Activated naive CD8-positive, alpha-beta T cell treated with anti-CD3 and anti-CD28 coated beads, Interleukin-2, amount 50 U/mL, for 24 hours (primary cell): ENCODE measurements around the gene TRHDE.

Source experiments
- ATAC-seq: fragments of 150-1000 bp; cut with Tn5 transposase; one replicate; pipeline ENCODE4 v1.10.0; 2021
- DNase-seq: peaks from one replicate; pipeline ENCODE4 v3.0.0; 2021
- H3K27ac Mint-ChIP-seq: one replicate; pipeline ENCODE4 v1.8.0; 2021; ENCODE audit warnings: mild to moderate bottlenecking, mixed read lengths
- H3K27me3 Mint-ChIP-seq: one replicate; pipeline ENCODE4 v1.8.0; 2021; ENCODE audit warnings: mixed read lengths
- H3K36me3 Mint-ChIP-seq: one replicate; pipeline ENCODE4 v1.8.0; 2021; ENCODE audit warnings: low read depth, mixed read lengths
- H3K4me1 Mint-ChIP-seq: one replicate; pipeline ENCODE4 v1.8.0; 2021; ENCODE audit warnings: mixed read lengths
- H3K4me3 Mint-ChIP-seq: one replicate; pipeline ENCODE4 v1.8.0; 2021; ENCODE audit warnings: mild to moderate bottlenecking, moderate library complexity, mixed read lengths
- H3K9me3 Mint-ChIP-seq: one replicate; pipeline ENCODE4 v1.8.0; 2021; ENCODE audit warnings: mixed read lengths

The TRHDE gene

GRCh38 chr12:72369423-72369959 is 97.3 kb downstream of the TRHDE start:
- H3K9me3 Mint-ChIP-seq, result no peaks in the 10 kb centered on the region
- no peaks in the 10 kb centered on the region for H3K4me1 Mint-ChIP-seq
- DNase-seq, result no peak
- no peak overlapping the region for H3K4me3 Mint-ChIP-seq
- no peak for ATAC-seq
- no peak overlapping the region for H3K27ac Mint-ChIP-seq
- no peaks in the 10 kb centered on the region for H3K27me3 Mint-ChIP-seq
- H3K36me3 Mint-ChIP-seq, result no peaks in the 10 kb centered on the region

- DNase-seq (no peak), ATAC-seq (no peak)
Observed at GRCh38 chr12:72380441-72380840, 108.3 kb downstream of the TRHDE start.

GRCh38 chr12:72388322-72388721 is 116.2 kb downstream of the TRHDE start:
- H3K4me1 Mint-ChIP-seq, result no peaks in the 10 kb centered on the region
- peaks cover 24% of the 10 kb centered on the region for H3K9me3 Mint-ChIP-seq
- H3K27ac Mint-ChIP-seq, result no peak overlapping the region
- no peaks in the 10 kb centered on the region for H3K36me3 Mint-ChIP-seq
- DNase-seq, result no peak
- H3K4me3 Mint-ChIP-seq, result no peak overlapping the region
- H3K27me3 Mint-ChIP-seq, result no peaks in the 10 kb centered on the region
- no peak for ATAC-seq

More at GRCh38 chr12:72380441-72380840, 108.3 kb downstream of the TRHDE start:
- Mint-ChIP-seq H3K4me1 (no peaks in the 10 kb centered on the region), H3K27me3 (no peaks in the 10 kb centered on the region), H3K9me3 (peaks cover 9% of the 10 kb centered on the region), H3K27ac (no peak overlapping the region), H3K36me3 (no peaks in the 10 kb centered on the region), H3K4me3 (no peak overlapping the region)

GRCh38 chr12:72390146-72390545 is 118.0 kb downstream of the TRHDE start:
- peaks cover 24% of the 10 kb centered on the region for H3K9me3 Mint-ChIP-seq
- H3K4me3 Mint-ChIP-seq, result no peak overlapping the region
- H3K27ac Mint-ChIP-seq, result no peak overlapping the region
- no peaks in the 10 kb centered on the region for H3K4me1 Mint-ChIP-seq
- ATAC-seq (no peak), DNase-seq (no peak)
- H3K27me3 Mint-ChIP-seq, result no peaks in the 10 kb centered on the region
- H3K36me3 Mint-ChIP-seq, result no peaks in the 10 kb centered on the region

GRCh38 chr12:72406111-72406510 is 133.9 kb downstream of the TRHDE start:
- Mint-ChIP-seq H3K36me3 (no peaks in the 10 kb centered on the region), H3K9me3 (no peaks in the 10 kb centered on the region), H3K4me3 (no peak overlapping the region), H3K27ac (no peak overlapping the region), H3K27me3 (no peaks in the 10 kb centered on the region), H3K4me1 (no peaks in the 10 kb centered on the region)
- ATAC-seq (no peak), DNase-seq (no peak)

GRCh38 chr12:72432037-72432604 is 160.0 kb downstream of the TRHDE start:
- DNase-seq (no peak), ATAC-seq (no peak)
- H3K4me1 Mint-ChIP-seq, result no peaks in the 10 kb centered on the region
- H3K9me3 Mint-ChIP-seq, result no peaks in the 10 kb centered on the region
- H3K27me3 Mint-ChIP-seq, result no peaks in the 10 kb centered on the region
- no peaks in the 10 kb centered on the region for H3K36me3 Mint-ChIP-seq
- no peak overlapping the region for H3K4me3 Mint-ChIP-seq
- no peak overlapping the region for H3K27ac Mint-ChIP-seq

- no peak for ATAC-seq
- no peaks in the 10 kb centered on the region for H3K36me3 Mint-ChIP-seq
Observed at GRCh38 chr12:72433298-72433697, 161.1 kb downstream of the TRHDE start.

GRCh38 chr12:72434999-72435398 is 162.8 kb downstream of the TRHDE start:
- H3K9me3 Mint-ChIP-seq, result peaks cover 8% of the 10 kb centered on the region
- ATAC-seq (no peak), DNase-seq (no peak)
- no peaks in the 10 kb centered on the region for H3K4me1 Mint-ChIP-seq
- H3K27me3 Mint-ChIP-seq, result no peaks in the 10 kb centered on the region
- H3K4me3 Mint-ChIP-seq, result no peak overlapping the region
- no peak overlapping the region for H3K27ac Mint-ChIP-seq
- no peaks in the 10 kb centered on the region for H3K36me3 Mint-ChIP-seq

More at GRCh38 chr12:72433298-72433697, 161.1 kb downstream of the TRHDE start:
- no peak for DNase-seq
- no peaks in the 10 kb centered on the region for H3K4me1 Mint-ChIP-seq
- H3K27ac Mint-ChIP-seq, result no peak overlapping the region
- H3K27me3 Mint-ChIP-seq, result no peaks in the 10 kb centered on the region
- H3K4me3 Mint-ChIP-seq, result no peak overlapping the region
- peaks cover 4% of the 10 kb centered on the region for H3K9me3 Mint-ChIP-seq

- H3K36me3 Mint-ChIP-seq, result no peaks in the 10 kb centered on the region
- no peak overlapping the region for H3K27ac Mint-ChIP-seq
- H3K4me1 Mint-ChIP-seq, result no peaks in the 10 kb centered on the region
Observed at GRCh38 chr12:72442217-72442616, 170.0 kb downstream of the TRHDE start.

GRCh38 chr12:72444125-72444524 is 172.0 kb downstream of the TRHDE start:
- no peaks in the 10 kb centered on the region for H3K36me3 Mint-ChIP-seq
- peaks cover 8% of the 10 kb centered on the region for H3K9me3 Mint-ChIP-seq
- ATAC-seq, result no peak
- DNase-seq, result no peak
- no peaks in the 10 kb centered on the region for H3K4me1 Mint-ChIP-seq
- H3K27me3 Mint-ChIP-seq, result no peaks in the 10 kb centered on the region
- no peak overlapping the region for H3K4me3 Mint-ChIP-seq
- no peak overlapping the region for H3K27ac Mint-ChIP-seq

More at GRCh38 chr12:72442217-72442616, 170.0 kb downstream of the TRHDE start:
- peaks cover 16% of the 10 kb centered on the region for H3K9me3 Mint-ChIP-seq
- DNase-seq (no peak), ATAC-seq (no peak)
- no peak overlapping the region for H3K4me3 Mint-ChIP-seq
- no peaks in the 10 kb centered on the region for H3K27me3 Mint-ChIP-seq

GRCh38 chr12:72444566-72444965 is 172.4 kb downstream of the TRHDE start:
- no peaks in the 10 kb centered on the region for H3K36me3 Mint-ChIP-seq
- no peaks in the 10 kb centered on the region for H3K4me1 Mint-ChIP-seq
- H3K27ac Mint-ChIP-seq, result no peak overlapping the region
- H3K9me3 Mint-ChIP-seq, result peaks cover 8% of the 10 kb centered on the region
- ATAC-seq (no peak), DNase-seq (no peak)
- H3K27me3 Mint-ChIP-seq, result no peaks in the 10 kb centered on the region
- no peak overlapping the region for H3K4me3 Mint-ChIP-seq

- no peaks in the 10 kb centered on the region for H3K4me1 Mint-ChIP-seq
- no peak for DNase-seq
- no peaks in the 10 kb centered on the region for H3K36me3 Mint-ChIP-seq
- no peak overlapping the region for H3K27ac Mint-ChIP-seq
- ATAC-seq, result no peak
- no peaks in the 10 kb centered on the region for H3K27me3 Mint-ChIP-seq
- peaks cover 20% of the 10 kb centered on the region for H3K9me3 Mint-ChIP-seq
- H3K4me3 Mint-ChIP-seq, result no peak overlapping the region
Observed at GRCh38 chr12:72448089-72448488, 175.9 kb downstream of the TRHDE start.

GRCh38 chr12:72448805-72449204 is 176.6 kb downstream of the TRHDE start:
- H3K4me1 Mint-ChIP-seq, result no peaks in the 10 kb centered on the region
- no peaks in the 10 kb centered on the region for H3K27me3 Mint-ChIP-seq
- H3K9me3 Mint-ChIP-seq, result peaks cover 25% of the 10 kb centered on the region
- no peak overlapping the region for H3K4me3 Mint-ChIP-seq
- ATAC-seq (no peak), DNase-seq (no peak)
- H3K27ac Mint-ChIP-seq, result no peak overlapping the region
- no peaks in the 10 kb centered on the region for H3K36me3 Mint-ChIP-seq

GRCh38 chr12:72453066-72453465 is 180.9 kb downstream of the TRHDE start:
- Mint-ChIP-seq H3K4me1 (no peaks in the 10 kb centered on the region), H3K27ac (no peak overlapping the region), H3K36me3 (no peaks in the 10 kb centered on the region), H3K9me3 (peaks cover 17% of the 10 kb centered on the region), H3K4me3 (no peak overlapping the region), H3K27me3 (no peaks in the 10 kb centered on the region)
- no peak for ATAC-seq
- DNase-seq, result no peak

GRCh38 chr12:72453550-72453949 is 181.4 kb downstream of the TRHDE start:
- Mint-ChIP-seq H3K27ac (no peak overlapping the region), H3K9me3 (peaks cover 21% of the 10 kb centered on the region), H3K27me3 (no peaks in the 10 kb centered on the region), H3K4me1 (no peaks in the 10 kb centered on the region), H3K4me3 (no peak overlapping the region), H3K36me3 (no peaks in the 10 kb centered on the region)
- no peak for DNase-seq
- ATAC-seq, result no peak

- Mint-ChIP-seq H3K4me3 (no peak overlapping the region), H3K36me3 (no peaks in the 10 kb centered on the region), H3K4me1 (no peaks in the 10 kb centered on the region), H3K9me3 (peaks cover 9% of the 10 kb centered on the region), H3K27me3 (no peaks in the 10 kb centered on the region), H3K27ac (no peak overlapping the region)
- no peak for ATAC-seq
- DNase-seq, result no peak
Observed at GRCh38 chr12:72464471-72464870, 192.3 kb downstream of the TRHDE start.
